ENCODE data around the gene VPS37B.

Gene VPS37B

DNA sequence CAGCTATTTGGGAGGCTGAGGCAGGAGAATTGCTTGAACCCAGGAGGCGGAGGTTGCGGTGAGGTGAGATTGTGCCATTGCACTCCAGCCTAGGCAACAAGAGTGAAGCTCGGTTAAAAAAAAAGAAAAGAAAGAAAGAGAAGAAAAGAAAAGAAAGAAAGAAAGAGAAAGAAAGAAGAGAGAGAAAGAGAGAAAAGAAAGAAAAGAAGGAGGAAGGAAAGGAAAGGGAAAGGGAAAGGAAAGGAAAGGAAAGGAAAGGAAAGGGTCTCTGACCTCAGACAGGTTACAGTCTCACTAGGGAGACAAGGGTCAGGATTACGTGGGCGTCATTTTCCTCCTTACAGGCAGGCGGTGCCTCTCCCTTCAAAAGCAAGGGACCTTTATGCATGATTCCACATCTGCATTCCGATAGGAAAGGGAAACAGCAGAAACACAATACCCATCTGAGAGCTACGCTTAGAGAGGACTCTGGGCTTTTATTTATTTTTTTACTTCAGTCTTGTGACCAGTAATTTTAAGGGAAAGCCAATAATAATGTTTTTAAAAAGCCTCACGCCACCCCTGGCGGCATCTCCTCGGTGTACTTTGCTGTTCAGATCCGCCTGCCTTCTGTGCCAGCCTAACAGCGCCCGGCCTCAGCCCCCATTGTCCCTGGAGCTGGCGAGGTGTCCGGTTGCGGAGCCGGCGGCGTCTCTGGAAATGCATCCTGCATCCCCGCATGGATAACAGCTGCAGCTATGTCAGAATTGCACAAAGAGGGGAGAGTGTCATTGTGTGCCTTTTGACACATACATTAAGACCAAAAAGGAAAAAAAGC, 61.6 kb downstream of the VPS37B start:
- Histone ChIP-seq H3K27ac (no peak overlapping the region), H3K9me3 (ENCODE audit: severe bottlenecking) (no peaks in the 10 kb centered on the region), H3K36me3 (no peaks in the 10 kb centered on the region), H3K27me3 (ENCODE audit: insufficient read depth, low read depth, severe bottlenecking) (no peaks in the 10 kb centered on the region), H3K4me3 (ENCODE audit: low read depth, low read length) (peak overlapping the region; percentile 33)
- no peak for DNase-seq
- TF ChIP-seq, protein P1, sequence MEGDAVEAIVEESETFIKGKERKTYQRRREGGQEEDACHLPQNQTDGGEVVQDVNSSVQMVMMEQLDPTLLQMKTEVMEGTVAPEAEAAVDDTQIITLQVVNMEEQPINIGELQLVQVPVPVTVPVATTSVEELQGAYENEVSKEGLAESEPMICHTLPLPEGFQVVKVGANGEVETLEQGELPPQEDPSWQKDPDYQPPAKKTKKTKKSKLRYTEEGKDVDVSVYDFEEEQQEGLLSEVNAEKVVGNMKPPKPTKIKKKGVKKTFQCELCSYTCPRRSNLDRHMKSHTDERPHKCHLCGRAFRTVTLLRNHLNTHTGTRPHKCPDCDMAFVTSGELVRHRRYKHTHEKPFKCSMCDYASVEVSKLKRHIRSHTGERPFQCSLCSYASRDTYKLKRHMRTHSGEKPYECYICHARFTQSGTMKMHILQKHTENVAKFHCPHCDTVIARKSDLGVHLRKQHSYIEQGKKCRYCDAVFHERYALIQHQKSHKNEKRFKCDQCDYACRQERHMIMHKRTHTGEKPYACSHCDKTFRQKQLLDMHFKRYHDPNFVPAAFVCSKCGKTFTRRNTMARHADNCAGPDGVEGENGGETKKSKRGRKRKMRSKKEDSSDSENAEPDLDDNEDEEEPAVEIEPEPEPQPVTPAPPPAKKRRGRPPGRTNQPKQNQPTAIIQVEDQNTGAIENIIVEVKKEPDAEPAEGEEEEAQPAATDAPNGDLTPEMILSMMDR (IDR thresholded peaks at IDR 0.05; ENCODE audit: low read depth, low read length), result peak; percentile 36; the same call in 1 of the 2 replicates

DNA sequence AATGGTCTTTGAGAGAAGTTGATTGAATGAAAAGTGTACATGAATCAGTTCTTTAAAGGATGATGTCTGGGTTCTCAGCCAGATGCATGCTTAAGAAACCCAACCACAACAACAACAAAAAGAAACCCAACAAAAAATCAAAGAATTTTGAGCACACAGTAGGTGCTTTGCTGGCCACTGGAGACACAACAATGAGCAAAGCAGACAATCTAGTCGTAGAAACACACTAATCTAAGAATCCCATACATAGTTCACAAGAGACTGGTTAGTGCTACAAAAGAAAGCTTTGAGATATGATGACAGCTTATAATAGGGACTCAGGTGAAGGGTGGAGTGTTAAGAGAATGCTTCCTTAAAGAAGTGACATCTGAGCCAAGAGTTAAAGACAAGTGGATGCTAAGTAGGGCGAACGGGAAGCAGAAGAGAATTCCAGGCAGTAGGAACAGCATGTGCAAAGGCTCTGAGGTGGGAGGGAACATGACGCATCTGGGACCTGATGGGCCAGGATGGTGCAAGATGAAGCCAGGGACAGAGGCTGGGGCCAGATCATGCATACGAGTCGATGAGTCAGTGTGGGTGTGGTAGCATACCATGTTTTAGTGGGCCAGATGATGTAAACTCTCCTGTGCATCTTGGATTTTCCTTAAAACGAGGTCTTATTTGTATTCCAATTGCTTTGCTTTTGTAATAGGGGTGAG, 65.3 kb downstream of the VPS37B start:
- TF ChIP-seq, protein P1 (IDR thresholded peaks at IDR 0.05; ENCODE audit: low read depth, low read length), result no peak
- Histone ChIP-seq H3K36me3 (no peaks in the 10 kb centered on the region), H3K27me3 (ENCODE audit: insufficient read depth, low read depth, severe bottlenecking) (no peaks in the 10 kb centered on the region), H3K4me3 (ENCODE audit: low read depth, low read length) (no peak overlapping the region), H3K27ac (no peak overlapping the region), H3K9me3 (ENCODE audit: severe bottlenecking) (no peaks in the 10 kb centered on the region)
- DNase-seq, result no peak

DNA sequence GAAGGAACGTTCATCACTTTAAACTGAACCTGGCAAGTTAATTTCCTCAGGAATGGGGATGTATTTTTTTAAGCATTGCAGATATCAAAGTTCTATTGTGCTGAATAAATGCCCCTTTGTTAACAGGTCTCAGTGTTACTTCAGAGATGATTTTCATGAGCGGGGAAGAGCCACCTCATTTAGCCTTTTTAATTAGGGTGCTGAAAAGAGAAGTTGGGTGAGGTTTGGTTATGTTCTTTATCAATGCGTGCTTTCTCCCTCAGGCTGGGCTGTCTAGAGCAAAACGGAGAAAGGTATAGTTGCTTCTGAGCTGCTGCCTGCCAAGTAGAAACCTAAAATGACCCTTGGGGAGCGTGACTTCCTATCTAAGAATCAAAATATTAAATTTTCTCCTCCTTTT, 68.7 kb downstream of the VPS37B start:
- no peak overlapping the region for H3K27ac ChIP-seq
- DNase-seq, result no peak
- H3K36me3 ChIP-seq, result no peaks in the 10 kb centered on the region
- no peaks in the 10 kb centered on the region for H3K9me3 ChIP-seq (ENCODE audit: severe bottlenecking)
- H3K27me3 ChIP-seq (ENCODE audit: insufficient read depth, low read depth, severe bottlenecking), result no peaks in the 10 kb centered on the region
- no peak overlapping the region for H3K4me3 ChIP-seq (ENCODE audit: low read depth, low read length)
- TF ChIP-seq, protein P1 (IDR thresholded peaks at IDR 0.05; ENCODE audit: low read depth, low read length), result no peak

DNA sequence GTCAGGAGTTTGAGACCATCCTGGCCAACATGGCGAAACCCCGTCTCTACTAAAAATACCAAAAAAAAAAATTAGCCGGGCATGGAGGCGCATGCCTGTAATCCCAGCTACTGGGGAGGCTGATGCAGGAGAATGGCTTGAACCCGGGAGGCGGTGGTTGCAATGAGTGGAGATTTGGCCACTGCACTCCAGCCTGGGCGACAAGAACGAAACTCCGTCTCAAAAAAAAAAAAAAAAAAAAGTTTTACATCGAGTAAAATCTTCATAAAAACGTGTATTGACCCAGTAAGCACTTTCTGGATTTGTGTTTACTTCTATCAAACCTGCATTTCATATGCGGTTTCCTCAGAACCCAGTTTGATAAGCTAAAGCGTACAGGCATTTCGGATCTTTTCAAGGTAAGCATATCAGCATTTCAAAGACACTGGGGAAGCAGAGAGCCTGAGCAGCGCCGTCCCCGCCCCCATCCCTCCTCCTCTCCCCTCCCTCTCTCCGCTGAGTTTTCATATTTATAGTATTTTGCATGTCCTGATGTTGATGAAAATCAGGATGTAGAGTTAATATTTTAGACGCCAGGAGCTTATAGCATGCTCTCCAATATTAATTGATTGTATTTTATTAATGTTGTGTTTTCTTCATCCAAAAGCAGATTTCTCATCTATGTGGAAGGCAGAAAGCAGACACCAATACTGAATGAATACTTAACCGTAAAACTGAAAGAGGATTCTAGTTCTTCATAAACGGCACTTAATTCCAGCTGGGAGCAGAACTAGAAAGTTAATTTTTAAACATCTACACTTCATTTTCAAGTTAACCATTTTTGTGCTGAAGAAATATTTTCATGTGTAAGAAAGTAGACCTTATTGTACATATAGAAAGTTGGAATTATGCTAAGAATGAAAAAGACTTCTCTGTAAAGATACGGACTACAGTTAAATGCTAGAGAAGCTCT, 69.9 kb downstream of the VPS37B start:
- DNase-seq, result no peak
- Histone ChIP-seq H3K36me3 (no peaks in the 10 kb centered on the region), H3K27me3 (ENCODE audit: insufficient read depth, low read depth, severe bottlenecking) (no peaks in the 10 kb centered on the region), H3K9me3 (ENCODE audit: severe bottlenecking) (no peaks in the 10 kb centered on the region), H3K27ac (no peak overlapping the region), H3K4me3 (ENCODE audit: low read depth, low read length) (no peak overlapping the region)
- TF ChIP-seq, protein P1 (IDR thresholded peaks at IDR 0.05; ENCODE audit: low read depth, low read length), result no peak

DNA sequence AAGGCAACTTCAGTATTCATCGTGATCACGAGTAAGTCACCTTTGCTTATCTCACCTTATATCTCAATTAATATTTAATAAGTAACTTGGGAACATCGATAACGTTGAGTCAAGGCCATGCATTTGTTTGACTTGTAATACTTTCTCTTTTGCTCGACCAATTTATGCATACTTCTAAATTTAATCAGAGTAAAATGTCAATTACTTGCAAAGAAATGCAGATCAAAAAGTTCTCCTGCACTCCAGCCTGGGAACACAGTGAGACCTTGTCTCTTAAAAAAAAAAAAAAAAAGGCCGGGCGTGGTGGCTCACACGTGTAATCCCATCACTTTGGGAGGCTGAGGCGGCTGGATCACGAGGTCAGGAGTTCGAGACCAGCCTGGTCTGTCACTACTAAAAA, 72.5 kb downstream of the VPS37B start:
- no peaks in the 10 kb centered on the region for H3K36me3 ChIP-seq
- H3K9me3 ChIP-seq (ENCODE audit: severe bottlenecking), result no peaks in the 10 kb centered on the region
- no peak overlapping the region for H3K4me3 ChIP-seq (ENCODE audit: low read depth, low read length)
- no peak for DNase-seq
- no peaks in the 10 kb centered on the region for H3K27me3 ChIP-seq (ENCODE audit: insufficient read depth, low read depth, severe bottlenecking)
- no peak overlapping the region for H3K27ac ChIP-seq
- TF ChIP-seq, protein P1 (IDR thresholded peaks at IDR 0.05; ENCODE audit: low read depth, low read length), result no peak
